Caki2 (cell line): ENCODE data around the gene CLRN1. TPM values are rescaled to one million over a fixed set of nuclear protein-coding genes. Genes with fewer than 3 reads are reported as not detected.
A peak's percentile ranks its signal among the peaks of the same experiment; 100 is the strongest.

Experiments
- DNase-seq: peaks from one replicate; pipeline ENCODE4 v3.0.0-alpha.2; 2015; ENCODE audit warnings: low read depth
- in situ Hi-C: cut with HindIII; loops from 2 replicates; pipeline ENCODE4 v1.10.0; 2016; ENCODE audit warnings: low sequenced_read_pairs, low pct_unique_long_range_greater_than_20kb, mixed read lengths
- total RNA-seq: library from RNA; depleted of rRNA; stranded (reverse); fragments of >200 nt; shearing (Covaris generic); gene quantifications from 2 replicates; pipeline ENCODE4 v1.2.3, GENCODE V29; 2014; ENCODE audit warnings: low replicate concordance

CLRN1 gene
- total RNA-seq, 1 experiment from 2014 or later = not detected

GRCh38 chr3:150931745-150932144 is 40.8 kb downstream of the CLRN1 start:
- in situ Hi-C loops = no loop called here
- DNase-seq = no peak

DNA sequence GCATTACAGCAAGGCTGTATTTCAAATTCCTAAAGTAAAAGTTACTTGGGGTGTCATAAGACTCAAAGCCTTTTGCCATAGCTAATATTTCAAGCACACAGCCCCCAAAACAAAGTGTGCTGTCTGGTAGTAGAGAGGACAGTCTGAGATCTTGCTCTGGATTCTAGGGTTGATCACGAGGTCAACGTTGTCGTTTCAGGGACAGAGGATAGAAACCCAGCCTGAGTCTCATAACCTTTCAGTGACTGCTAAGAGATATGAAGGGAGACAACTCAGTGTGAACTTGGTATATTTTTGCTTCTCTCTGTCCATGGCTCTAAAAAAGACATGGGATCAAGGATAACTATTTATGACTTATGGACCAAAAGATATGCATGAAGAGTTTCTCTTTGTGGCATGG is 41.7 kb downstream of the CLRN1 start:
- in situ Hi-C loops = no loop called here
- DNase-seq = no peak

- in situ Hi-C loops = no loop called here
- DNase-seq = no peak
These were observed 44.3 kb downstream of the CLRN1 start for GRCh38 chr3:150928234-150928633.

GRCh38 chr3:150926328-150926727 is 46.2 kb downstream of the CLRN1 start:
- in situ Hi-C loops = no loop called here
- no peak for DNase-seq

- in situ Hi-C loops = no loop called here
- DNase-seq = peak; percentile 34
These were observed 46.8 kb downstream of the CLRN1 start for GRCh38 chr3:150925751-150926201.

GRCh38 chr3:150922611-150923010 is 49.9 kb downstream of the CLRN1 start:
- in situ Hi-C loops = no loop called here
- DNase-seq = no peak

DNA sequence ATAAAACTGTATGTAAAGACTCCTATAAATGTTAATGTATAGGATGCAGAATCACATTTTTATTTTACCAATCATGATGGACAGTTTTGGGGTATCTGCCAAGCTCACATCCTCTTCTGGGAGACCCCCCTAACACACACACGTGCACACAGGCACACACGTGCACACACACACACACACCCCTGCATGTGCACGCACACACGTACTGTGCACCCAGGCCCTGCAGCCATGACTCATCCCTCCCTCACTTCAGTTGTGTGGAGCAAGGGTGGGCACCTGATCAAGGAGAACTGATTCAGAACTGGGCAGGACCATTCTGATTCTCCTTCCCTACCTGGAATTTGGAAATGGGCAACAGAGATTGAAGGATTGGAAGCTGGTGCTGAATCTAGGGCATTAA is 51.3 kb downstream of the CLRN1 start:
- in situ Hi-C loops = no loop called here
- DNase-seq = no peak

DNA sequence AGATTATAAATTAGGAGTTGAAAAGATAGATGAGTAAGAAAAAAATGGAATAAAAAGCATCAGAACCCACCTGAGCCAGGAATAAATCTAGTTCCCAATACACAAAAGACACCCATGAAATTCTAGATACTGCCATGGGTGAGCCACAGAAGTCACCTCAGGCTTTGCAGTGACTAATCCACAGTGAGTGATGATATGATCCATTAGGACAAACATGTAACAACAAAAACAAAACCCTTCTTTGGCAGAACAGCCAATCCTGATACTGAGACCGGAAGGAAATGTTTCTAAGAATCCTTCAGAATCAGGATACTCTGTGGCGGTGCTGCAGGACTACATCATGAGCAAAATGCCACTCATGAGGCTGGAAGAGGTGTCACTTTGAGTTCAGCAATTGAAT is 52.3 kb downstream of the CLRN1 start:
- DNase-seq = no peak
- in situ Hi-C loops = no loop called here

GRCh38 chr3:150917951-150918350 is 54.6 kb downstream of the CLRN1 start:
- DNase-seq = no peak
- in situ Hi-C loops = no loop called here

DNA sequence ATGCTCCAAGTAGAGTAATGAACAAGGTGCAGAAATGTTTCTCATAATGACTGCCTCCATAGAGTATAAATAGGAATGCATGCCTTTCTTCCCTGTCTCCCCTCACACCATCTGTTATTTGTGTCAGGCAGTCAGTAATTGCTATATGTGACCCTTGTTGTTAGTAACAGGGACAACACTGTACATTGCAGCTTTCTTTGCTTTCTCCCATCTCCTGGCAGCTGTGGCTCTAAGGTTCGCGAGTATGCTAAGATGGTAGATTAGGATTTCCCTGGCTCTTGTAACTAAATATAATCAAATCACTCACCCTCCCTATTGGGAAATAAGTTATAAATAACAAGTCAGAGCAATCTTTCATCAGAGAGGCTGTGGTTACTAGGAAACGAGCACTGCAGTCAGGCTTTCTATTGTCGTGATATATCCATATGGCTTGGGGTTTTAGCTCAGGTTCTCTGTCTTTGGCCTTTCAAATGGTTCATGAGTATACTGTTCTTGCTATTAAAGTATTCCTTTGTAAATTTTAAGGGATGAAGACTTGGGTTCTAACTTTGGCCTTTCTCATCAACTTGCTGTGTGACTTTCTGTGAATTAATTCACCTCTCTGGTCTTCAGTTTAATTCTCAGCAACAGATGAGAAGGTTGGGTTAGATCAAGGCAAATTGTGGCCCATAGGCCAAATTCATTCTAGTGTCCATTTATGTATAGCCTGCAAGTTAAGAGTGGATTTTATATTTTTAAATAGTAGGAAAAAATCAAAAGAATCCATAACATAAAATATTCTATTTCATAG is 59.2 kb downstream of the CLRN1 start:
- no peak for DNase-seq
- in situ Hi-C loops = no loop called here

DNA sequence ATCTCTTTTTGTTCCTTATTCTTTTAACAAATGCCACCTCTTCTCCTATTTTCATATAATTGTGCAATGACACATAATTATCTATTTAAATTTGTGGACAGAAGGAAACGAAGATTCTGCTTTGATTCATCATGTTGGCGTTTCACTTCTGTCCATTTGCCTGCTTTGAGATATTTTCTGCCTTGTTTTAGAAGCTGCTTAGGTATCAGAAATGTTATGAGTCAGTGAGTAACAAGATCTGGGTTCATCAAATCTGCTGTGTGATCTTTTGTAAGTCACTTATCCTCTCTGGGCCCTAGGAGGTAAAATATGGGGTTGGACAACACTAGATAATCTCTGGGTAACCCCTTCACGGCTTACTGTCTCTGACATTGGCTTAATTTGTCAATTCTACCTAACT is 60.0 kb downstream of the CLRN1 start:
- in situ Hi-C loops = no loop called here
- DNase-seq = no peak

GRCh38 chr3:150911771-150912170 is 60.8 kb downstream of the CLRN1 start:
- no peak for DNase-seq
- in situ Hi-C loops = no loop called here

- no peak for DNase-seq
- in situ Hi-C loops = no loop called here
These were observed 66.1 kb downstream of the CLRN1 start for GRCh38 chr3:150906461-150906860.

GRCh38 chr3:150905746-150906145 is 66.8 kb downstream of the CLRN1 start:
- in situ Hi-C loops = no loop called here

GRCh38 chr3:150905339-150905738 is 67.2 kb downstream of the CLRN1 start, which contains the start of gene MINDY4B:
MINDY4B (minus strand) TSS chr3:150905439; CDS start chr3:150905439, 0 bp downstream.
- in situ Hi-C loops = no loop called here

More at GRCh38 chr3:150905746-150906145, 66.8 kb downstream of the CLRN1 start:
- DNase-seq = no peak

DNA sequence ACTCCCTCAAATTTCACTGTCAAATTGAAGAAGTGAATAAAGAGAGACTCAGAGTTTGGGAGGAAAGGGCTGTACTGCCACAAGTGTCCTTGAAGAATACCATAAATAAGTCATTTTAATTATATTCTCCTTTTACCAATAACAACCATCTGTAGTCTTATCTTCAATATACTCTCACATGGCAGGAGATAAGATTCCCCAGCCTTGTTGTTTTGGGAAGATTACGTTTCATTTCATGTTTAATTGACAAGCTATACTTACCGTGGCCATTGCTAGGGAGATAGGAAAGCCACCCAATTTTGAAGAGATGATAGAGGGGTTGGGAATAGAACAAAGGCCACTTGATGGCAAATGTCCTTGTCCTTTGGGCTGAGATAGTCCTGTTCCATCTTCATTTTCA is 69.5 kb downstream of the CLRN1 start:
- in situ Hi-C loops = no loop called here
- DNase-seq = no peak

More at GRCh38 chr3:150905339-150905738, 67.2 kb downstream of the CLRN1 start, which contains the start of gene MINDY4B:
- no peak for DNase-seq

- in situ Hi-C loops = no loop called here
- no peak for DNase-seq
These were observed 70.7 kb downstream of the CLRN1 start for GRCh38 chr3:150901793-150902192.

- no peak for DNase-seq
- in situ Hi-C loops = no loop called here
These were observed 73.4 kb downstream of the CLRN1 start for GRCh38 chr3:150899141-150899540.

DNA sequence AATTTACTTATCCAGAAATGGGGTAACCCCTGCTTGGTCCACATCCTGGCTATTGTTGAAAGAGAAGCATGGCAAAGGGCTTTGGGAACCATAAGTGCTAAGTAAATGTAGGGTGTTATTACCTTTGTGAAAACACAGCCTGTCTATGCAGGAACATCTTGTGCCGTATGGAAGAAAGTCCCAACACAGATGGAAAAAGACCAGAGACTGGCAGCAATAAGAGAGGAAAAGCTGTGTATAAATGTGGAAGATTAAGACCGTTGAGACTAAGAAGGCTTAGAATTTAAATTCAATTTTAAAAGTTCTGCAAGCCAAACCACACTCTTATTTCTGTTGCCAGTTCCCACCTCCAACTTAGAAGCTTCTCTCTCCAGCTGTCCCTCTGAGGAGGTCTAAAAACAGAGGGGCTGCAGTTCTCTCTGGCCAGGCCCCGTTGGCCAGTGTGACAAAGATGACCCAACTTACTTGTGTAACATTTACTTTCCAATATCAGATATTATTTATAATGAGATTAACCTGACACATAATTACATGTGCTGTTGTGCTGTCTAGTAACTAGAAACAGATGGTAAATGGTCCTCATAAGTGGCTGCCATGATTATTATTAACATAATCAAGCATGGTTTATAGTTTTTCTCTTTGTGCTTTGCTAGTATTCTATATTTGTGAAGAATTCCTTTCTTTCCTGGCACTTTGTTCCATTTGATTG is 74.3 kb downstream of the CLRN1 start:
- DNase-seq = no peak
- in situ Hi-C loops = no loop called here
